Left hindlimb (tissue), 1 donor: Measurements from ENCODE around the gene USP7.
"Not testable (repeated sequence)": the region's sequence is repeated elsewhere in the genome, so short reads cannot be mapped to it uniquely, and the experiment has no call there.

ENCODE experiments used
- DNase-seq: peaks from one replicate; pipeline ENCODE4 v3.0.0-alpha.2; 2018

USP7 gene

DNA sequence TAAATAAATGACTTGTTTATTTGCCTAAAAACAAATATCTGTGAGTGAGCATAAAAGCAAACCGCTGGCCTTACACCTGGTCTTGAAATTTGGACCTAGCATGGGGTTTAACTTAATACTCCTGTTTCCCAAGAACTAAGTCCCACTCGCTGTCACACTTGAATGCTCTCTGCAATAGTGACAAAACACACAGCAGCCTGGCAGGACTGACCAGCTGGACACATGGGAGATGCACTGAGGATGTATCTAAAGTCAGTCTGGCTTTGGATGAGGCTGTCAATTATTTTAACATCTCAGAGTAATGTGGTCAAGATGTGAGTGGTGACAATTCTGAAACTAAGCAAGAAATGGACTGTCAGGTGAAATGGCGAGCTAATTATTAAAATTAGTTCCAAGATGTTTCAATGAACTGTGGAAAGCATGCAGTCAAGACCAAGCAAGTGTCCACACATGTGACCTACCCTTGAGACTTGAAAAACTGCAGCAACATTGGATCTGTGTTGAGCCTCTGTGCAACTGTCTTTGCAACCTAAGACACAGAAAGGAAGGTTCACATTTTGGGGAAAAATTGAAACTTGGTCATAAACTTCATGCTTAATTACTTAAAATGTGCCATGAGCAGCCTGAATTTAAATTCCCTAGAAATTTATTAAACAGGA lies 64.9 kb downstream of the USP7 start:
- no peak for DNase-seq

- no peak for DNase-seq
Measured at GRCh38 chr16:8894736-8895334, 68.9 kb downstream of the USP7 start.

GRCh38 chr16:8893976-8894690 lies 69.6 kb downstream of the USP7 start:
- no peak for DNase-seq

DNA sequence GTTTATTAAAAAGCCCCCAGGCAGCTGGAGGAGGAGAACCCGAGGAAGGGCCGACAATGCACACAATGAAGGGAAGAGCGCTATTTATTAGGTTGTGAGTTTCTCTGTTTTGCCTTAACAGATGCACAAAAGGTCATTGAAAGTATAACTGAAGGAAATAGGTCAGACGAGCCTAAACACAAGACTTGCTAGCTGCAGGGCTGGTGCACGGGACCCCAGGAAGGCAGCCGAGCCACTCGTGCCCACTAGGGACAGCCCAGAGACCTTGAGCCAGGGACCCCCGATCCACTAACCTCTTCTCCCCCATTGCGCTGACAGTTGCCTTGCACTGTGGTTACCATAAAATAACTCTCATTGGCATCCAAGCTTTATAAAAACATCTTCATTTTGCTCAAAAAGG lies 70.3 kb downstream of the USP7 start:
- no peak for DNase-seq

GRCh38 chr16:8892101-8892575 lies 71.6 kb downstream of the USP7 start:
- no peak for DNase-seq

- DNase-seq = no peak
Measured at GRCh38 chr16:8890549-8890921, 73.2 kb downstream of the USP7 start.

- no peak for DNase-seq
Measured at GRCh38 chr16:8889893-8890548, 73.7 kb downstream of the USP7 start.

GRCh38 chr16:8888951-8889892 lies 74.5 kb downstream of the USP7 start:
- no peak for DNase-seq

DNA sequence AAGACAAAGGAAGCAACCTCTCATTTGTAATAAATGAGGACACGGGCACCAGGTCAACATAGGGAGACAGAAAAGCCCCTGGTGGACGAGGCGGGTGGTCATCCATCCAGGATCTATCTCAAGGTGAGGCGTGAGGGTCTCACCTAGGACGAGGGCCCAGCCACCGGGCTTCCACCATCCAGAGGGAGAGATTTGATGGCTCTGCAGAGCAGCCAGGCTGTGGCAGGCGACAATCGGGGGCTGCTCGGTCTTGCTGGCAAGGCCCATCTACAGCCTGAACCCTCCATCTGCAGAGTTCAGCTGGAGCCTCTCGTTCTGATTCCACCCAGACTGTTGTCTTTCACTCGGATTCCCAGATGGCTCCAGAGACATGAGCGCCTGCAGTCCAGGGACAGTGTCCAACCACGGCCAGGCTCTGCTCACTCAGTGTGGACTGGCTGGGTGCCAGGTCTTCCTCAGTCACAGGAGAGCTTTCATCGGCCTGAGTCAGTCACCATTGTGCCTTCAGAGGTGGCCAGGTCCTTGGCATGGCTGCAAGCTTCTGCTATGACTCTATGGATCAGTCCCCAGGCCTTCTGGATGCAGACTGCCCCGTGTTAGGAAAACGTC lies 75.7 kb downstream of the USP7 start:
- peak; percentile 41 for DNase-seq

DNA sequence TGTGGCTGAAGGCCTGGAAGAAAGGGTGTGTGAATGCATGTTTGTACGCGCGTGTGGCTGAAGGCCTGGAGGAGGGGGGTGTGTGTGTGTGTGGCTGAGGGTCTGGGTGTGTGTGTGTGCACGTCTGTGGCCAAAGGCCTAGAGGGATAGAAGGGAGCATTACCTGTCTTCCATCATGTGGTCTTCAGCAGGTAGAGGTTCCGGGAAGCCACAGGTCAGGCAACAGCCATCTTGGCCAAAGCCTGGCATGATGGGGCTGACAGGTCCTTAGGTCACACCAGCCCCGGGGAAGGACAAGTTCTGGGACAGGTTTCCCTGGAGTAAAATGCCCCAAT lies 76.3 kb downstream of the USP7 start:
- peak; percentile 27 for DNase-seq

GRCh38 chr16:8886593-8887430 lies 76.9 kb downstream of the USP7 start:
- DNase-seq = no peak

- peak; percentile 36 for DNase-seq
Measured at GRCh38 chr16:8885674-8886592, 77.8 kb downstream of the USP7 start.

DNA sequence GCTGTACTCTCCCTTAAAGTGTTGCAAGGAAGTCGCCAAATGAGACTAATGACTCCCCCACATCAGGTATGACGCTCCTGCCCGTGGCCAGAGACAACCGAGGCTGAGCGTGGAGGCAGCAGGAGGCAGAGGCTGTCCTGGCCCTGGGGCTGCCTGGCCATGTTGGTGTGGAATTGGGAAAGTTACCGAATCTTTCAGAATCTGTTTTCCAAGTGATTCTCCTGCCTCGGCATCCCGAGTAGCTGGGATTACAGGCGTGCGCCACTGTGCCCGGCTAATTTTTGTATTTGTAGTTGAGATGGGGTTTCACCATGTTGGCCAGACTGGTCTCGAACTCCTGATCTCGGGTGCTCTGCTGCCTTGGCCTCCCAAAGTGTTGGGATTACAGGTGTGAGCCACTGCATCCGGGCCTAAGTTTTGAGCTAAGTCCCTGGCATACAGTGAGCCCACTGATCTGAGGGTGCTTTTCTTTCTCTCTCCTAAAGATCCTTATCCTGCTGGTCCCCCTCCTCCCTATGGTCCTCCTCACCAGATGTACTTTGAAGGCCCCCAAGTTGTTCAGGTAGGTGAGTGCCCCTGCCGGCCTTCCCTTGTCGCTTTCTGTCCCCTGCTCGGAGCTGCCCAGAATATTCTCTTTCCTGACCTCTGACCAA lies 80.9 kb downstream of the USP7 start:
- DNase-seq = no peak

DNA sequence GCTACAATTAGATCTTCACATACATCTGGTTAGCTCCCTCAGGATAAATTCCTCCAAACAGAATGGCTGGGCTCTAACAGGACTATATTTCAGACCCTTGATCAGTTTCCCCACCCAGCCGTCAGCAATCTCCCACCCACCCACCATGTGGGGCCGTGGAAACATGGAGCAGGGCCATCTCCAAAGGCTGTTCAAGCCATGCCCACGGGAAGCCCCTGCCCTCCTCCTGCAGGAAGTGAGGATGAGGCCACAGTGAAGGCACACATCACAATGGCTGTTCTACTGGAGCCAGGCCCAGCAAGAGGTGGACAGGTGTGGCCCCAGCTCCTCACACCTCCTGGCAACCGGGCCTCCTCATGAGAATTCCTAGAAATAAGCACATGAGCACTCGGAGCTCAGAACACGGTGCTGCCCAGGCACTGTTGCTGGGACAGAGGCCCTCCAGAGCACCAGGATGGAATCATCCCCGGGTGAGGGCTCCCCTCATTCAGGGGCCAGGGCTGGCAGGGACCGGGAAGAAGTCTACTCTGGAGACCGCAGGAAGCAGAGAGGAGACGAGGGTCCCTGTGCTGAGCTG lies 81.6 kb downstream of the USP7 start, which contains the start of gene LITAFD:
LITAFD (plus strand) TSS at position 311 of the 577 bp plus-strand sequence. CDS start 2,005 bp downstream, outside the sequence.
- no peak for DNase-seq

- peak; percentile 23 for DNase-seq
Measured at GRCh38 chr16:8880839-8881510, 82.7 kb downstream of the USP7 start.

DNA sequence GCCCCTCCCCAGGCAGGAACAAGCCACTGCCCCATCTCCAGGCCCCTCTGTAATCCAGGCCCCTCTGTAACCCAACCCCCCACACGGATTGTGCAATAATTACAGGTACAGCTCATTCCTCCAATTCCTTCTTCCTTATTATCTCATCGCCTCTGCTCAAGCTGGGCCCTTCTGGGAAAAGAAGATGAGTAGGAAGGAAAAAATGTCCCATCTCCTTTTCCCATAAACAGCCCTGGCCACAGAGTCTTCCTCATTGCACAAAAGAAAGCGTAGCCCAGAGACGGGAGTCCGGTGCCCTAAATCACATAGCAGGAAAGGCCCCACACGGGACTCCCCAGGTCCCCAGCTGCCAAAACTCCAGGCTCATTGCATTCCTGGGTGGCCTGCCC lies 85.2 kb downstream of the USP7 start:
- DNase-seq = peak; percentile 21

DNA sequence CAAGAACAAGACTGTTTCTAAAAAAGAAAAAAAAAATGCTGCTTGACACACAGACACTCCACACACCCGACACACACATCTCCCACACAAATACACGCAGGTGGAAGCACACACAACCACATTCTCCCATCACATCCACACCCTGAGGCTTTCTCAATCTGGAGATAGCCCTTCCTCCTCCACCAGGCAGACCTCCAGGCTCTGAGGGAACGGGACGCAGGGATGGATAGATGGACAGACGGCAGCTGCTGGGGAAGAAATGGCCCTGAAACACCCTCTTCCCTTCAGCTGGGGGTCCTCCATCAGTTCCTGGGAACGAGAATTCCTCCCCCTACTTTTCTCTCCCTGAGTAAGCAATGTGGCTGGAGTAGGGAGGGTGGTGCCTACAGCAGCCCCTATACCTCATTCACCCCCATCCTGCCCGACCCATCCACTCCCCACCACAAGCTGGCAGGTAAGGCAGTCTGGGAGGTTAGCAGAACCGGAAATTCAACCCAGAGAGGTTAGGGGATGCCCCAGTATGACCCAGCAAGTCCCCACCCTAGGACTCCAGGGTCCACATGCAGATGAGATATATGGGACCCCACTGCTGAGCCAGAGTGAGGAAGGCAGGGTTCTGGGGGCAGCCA lies 85.7 kb downstream of the USP7 start:
- peak; percentile 24 for DNase-seq

GRCh38 chr16:8875317-8875716 lies 88.4 kb downstream of the USP7 start:
- not testable (repeated sequence) for DNase-seq
